DMS 273 treated with DMSO at 0.1 percent for 48 hours (cell line): ENCODE data around the gene ASIC4.

ENCODE experiments used
- DNase-seq: peaks from one replicate; lab custom pipeline; 2025; lab: John Stamatoyannopoulos, UW

ASIC4 gene, protein sequence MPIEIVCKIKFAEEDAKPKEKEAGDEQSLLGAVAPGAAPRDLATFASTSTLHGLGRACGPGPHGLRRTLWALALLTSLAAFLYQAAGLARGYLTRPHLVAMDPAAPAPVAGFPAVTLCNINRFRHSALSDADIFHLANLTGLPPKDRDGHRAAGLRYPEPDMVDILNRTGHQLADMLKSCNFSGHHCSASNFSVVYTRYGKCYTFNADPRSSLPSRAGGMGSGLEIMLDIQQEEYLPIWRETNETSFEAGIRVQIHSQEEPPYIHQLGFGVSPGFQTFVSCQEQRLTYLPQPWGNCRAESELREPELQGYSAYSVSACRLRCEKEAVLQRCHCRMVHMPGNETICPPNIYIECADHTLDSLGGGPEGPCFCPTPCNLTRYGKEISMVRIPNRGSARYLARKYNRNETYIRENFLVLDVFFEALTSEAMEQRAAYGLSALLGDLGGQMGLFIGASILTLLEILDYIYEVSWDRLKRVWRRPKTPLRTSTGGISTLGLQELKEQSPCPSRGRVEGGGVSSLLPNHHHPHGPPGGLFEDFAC

DNA sequence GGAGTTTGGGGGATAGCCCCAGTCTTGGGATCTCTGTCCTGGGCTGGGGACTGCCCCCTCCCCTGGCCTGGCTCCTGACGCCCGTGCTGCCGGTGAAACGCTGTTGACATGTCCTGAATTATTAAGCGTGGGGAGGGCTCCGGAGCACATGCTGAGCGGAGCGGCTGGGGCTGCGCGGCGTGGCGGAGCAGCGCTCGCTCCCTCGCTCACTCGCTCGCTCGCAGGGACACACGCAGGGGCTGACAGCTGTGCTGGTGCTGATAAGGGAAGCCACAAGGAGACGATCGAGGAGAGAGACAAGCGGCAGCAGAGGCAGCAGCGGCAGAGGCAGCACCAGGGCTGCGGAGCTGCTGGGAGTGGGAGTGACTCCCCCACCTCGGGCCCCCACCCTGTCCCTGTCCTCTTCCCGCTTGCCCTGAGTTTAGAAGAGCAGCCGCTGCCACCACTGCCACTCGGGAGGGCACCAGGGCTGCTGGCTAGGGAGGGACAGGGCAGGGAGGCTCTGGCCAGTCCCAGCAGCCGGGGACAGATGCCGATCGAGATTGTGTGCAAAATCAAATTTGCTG is at the start of gene ASIC4:
ASIC4 (plus strand) TSS at position 287 of the 566 bp plus-strand sequence; CDS start at position 530, 243 bp downstream.
- DNase-seq: peak; percentile 56

DNA sequence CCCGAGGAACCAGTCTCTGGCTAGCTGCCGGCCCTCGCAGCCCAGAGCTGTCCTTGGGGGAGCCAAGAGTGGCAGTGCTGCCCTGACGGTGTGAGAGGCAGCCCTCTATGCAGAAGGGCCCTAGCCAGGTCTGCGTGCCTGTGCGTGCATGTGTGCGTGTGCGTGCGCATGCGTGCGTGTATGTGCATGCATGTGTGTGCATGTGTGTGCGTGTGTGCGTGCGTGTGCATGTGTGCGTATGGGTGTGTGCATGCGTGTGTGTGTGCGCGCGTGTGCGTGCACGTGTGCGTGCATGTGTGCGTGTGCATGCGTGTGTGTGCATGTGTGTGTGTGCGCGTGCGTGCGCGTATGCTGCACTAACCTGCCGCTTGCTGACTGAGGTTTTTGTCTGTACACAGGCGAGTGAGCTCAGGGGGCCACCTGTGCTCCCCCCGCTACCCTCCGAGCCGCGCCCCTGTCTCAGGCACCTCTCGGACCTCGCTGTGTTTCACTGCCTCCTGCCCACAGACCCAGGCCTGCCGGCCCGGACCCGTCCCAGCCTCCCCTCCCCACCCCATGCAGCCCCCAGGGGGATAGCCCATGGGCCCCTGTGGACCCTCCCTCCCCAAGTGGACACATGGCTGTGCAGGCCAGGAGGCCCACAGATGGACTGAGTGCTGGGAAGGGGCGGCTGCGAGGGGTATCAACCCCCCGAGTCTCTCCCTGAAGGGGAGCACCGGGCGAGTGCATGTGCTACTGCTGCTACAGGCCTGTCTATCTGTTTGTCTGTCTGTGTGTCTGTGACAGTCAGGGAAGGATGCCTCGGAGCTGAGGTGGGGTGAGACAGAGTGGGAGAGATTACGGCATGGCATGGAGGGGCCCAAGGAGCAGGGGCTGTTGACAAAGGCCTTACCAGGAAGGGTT is 48.4 kb upstream of the ASIC4 start:
- no peak for DNase-seq

DNA sequence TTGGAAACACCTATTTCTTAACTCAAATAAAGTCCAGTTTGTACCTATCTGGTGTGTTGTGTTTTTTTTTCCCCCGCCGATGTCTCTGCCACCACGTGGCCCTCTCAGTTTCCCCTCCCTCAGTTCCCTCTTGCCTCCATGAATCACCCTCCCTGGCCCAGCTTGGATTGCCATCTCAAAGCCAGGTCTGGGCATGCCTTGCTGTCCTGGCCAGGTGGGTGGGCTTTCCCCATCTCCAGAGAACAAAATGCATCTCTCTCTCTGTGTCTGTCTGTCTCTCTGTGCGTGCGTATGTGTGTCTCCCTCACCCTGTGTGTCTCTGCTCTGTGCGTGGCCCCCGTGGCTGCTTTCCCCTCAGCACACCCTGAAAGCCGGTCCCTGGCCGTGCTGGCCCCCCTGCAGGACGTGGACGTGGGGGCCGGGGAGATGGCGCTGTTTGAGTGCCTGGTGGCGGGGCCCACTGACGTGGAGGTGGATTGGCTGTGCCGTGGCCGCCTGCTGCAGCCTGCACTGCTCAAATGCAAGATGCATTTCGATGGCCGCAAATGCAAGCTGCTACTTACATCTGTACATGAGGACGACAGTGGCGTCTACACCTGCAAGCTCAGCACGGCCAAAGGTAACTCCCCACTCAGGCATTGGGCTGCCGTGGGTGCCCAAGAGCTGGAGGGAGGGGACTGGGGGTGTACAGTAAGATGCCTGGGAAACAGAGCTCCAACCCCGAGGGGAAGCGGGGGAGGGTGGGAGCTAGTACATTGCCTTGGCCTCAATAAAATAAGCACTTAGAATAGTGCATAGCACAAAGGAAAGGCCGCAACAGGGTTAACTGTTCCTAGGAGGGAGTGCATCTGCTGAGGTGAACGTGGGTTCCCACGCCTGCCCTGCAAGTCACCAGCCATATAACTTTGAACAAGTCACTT is 47.2 kb upstream of the ASIC4 start:
- no peak for DNase-seq

DNA sequence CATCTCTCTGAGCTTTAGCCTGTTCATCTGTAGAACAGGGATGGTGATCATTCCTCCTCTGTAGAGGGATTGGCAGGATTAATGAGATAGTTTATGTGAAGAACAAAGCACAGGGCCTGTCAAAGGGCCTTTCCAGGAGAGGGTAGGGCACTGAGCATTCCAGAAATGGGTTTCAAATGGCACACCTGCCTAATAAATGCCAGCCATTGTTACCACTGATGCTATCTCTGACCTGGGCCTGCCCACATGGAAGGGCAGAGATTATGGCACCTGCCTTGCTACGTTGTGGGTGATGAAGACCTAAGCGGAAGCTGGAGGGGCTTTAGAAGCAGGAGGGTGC is 46.6 kb upstream of the ASIC4 start:
- no peak for DNase-seq

DNA sequence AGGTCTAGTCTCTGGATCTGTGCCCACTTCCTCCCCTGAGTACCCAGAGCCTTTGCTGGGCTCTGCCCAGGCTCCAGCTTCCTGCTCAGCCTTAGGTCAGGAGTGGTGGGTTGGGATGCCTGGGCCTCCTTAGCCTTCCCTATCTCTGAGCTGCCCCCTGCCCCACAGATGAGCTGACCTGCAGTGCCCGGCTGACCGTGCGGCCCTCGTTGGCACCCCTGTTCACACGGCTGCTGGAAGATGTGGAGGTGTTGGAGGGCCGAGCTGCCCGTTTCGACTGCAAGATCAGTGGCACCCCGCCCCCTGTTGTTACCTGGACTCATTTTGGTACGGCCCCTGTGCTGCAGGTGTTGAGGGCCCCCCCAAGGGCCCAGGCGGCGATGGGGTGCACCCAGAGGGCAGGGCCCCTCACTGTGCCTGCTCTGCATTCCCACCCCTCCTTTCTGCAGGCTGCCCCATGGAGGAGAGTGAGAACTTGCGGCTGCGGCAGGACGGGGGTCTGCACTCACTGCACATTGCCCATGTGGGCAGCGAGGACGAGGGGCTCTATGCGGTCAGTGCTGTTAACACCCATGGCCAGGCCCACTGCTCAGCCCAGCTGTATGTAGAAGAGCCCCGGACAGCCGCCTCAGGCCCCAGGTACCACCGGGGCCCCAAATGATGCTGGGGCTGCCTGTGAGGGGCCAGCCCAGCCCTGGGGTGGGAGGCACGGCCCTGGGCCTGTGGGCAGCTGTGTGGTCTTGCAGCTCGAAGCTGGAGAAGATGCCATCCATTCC is 45.7 kb upstream of the ASIC4 start:
- no peak for DNase-seq

DNA sequence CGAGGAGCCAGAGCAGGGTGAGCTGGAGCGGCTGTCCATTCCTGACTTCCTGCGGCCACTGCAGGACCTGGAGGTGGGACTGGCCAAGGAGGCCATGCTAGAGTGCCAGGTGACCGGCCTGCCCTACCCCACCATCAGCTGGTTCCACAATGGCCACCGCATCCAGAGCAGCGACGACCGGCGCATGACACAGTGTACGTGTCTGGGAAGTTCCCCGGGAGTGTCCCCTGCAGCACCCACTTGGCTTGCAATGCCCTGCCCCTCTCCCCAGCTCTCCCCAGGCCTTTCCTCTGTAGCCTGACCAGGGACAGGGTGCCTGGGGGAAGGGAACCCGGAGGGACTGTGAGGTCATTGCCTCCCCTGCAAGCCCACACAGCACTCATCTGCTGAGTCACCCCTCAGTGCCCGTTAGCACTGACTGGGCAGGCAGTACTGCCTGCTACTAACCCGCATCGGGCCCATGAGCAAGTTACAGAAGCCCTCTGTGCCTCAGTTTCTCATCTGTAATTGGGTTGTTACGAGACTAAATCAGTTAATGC is 45.0 kb upstream of the ASIC4 start:
- DNase-seq: no peak

DNA sequence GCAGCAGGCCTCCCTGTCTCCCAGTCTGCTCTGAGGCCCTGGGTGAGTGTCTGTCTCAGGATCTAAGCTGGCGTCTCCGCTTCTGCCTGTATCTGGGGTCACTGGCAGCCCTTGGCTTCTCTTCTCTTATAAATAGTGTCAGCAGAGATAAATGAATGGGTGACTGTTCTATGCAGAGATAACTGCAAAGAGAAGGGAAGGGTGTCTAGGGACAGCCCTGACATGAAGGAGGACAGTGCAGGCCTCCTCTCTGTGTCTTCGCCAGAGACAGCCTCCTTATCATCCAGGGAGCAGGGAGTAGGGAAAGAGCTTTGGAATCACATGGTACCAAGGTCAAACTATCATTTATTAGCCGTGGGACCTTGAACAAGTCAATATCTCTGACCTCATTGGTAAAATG is 43.9 kb upstream of the ASIC4 start:
- DNase-seq: no peak

DNA sequence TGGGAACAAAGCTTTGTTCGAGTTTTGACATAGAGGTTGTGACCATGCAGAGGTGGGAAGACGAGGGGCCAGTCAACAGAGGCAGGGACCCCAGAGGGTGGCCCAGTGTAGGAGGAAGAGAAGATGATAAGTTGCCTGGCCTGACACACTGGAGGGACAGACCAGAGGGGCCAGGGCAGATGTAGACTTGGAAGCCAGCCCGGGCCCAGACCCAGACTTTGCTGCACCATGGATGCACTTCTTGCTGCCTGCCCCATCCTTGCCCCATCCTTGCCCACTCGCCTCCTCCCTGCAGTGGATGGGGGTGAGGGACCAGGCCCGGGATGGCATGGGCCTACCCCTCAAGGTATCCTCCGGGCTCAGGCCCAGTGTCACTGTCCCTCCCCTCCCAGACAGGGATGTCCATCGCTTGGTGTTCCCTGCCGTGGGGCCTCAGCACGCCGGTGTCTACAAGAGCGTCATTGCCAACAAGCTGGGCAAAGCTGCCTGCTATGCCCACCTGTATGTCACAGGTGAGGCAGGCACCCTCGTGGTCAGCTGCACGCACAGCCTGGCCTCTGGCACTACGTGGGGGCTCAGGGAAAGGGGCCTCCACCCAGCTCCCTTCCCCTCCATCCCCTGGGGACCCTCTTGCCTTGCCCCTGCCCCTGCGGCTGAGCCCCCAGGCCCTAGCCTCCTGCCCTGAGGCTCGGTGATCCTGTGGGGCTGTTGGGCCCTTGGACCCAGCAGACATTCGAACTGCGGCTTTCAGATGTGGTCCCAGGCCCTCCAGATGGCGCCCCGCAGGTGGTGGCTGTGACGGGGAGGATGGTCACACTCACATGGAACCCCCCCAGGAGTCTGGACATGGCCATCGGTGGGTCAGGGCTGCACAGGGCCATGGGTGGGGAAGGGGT is 42.6 kb upstream of the ASIC4 start:
- no peak for DNase-seq

DNA sequence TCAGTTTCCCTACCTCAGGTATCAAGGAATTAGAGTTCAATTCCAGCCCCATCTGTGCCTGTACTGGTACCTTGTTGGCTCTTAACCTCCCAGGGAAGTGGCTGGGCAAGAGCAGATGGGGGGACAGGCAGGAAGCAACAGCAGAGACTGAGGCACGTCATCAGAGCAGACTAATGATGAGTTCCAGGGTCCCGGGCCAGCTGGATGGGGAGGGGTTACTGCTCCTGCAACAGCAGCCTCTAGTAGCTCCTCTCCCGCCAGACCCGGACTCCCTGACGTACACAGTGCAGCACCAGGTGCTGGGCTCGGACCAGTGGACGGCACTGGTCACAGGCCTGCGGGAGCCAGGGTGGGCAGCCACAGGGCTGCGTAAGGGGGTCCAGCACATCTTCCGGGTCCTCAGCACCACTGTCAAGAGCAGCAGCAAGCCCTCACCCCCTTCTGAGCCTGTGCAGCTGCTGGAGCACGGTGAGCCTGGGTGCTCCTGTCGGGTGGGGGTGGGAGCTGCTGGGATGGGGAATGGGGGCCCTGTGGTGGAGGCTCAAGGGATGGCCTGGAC is 41.6 kb upstream of the ASIC4 start:
- no peak for DNase-seq

DNA sequence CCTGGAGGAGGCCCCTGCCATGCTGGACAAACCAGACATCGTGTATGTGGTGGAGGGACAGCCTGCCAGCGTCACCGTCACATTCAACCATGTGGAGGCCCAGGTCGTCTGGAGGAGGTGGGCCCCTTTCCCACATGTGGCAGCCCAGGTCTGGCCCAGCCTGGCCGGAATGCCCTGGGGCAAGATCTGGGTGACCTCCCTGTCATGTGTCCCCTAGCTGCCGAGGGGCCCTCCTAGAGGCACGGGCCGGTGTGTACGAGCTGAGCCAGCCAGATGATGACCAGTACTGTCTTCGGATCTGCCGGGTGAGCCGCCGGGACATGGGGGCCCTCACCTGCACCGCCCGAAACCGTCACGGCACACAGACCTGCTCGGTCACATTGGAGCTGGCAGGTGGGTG is 40.8 kb upstream of the ASIC4 start:
- no peak for DNase-seq

DNA sequence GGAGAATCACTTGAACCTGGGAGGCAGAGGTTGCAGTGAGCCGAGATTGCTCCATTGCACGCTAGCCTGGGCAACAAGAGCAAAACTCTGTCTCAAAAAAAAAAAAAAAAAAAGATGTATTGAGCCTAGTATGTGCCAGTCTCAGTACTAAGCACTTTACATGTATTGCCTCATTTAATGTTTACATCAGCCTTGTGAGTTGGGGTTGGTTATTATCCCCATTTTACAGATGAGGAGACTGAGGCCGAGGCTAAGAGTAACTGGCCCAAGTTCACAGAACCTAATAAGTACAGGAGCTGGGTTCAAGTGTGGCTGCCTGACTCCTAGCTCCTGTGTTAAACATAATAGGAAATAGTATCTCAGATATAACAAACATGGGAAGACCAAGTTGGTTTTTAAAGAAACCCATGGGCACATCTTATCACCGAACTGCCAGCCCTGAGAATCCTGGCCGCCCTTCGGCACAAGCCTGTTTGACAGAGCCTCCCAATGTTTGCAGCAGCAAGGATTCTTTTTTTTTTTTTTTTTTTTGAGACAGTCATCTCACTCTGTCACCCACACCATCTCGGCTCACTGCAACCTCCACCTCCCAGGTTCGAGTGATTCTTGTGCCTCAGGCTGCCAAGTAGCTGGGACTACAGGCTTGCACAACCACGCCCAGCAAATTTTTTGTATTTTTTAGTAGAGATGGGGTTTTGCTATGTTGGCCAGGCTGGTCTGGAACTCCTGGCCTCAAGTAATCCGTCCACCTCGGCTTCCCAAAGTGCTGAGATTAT is 39.8 kb upstream of the ASIC4 start:
- no peak for DNase-seq

DNA sequence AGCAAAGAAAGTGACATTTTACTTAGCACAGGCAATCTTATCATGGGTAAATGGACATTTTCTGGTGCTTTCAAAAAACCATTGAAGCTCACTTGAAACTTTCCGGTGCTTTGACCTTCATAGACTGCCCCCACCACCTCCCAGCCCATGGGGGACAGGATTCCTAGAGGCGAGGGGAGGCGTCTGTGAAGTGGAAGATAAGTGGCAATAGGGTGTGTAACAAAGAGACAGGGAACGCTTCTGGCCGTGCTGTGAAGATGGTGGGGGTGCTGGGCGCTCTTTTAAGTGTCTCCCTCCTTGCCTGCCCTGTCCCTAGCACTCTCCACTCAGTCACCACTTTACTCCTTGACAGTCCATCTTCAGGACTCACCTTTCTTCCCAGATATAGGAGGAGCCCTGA is 39.0 kb upstream of the ASIC4 start:
- DNase-seq: no peak

DNA sequence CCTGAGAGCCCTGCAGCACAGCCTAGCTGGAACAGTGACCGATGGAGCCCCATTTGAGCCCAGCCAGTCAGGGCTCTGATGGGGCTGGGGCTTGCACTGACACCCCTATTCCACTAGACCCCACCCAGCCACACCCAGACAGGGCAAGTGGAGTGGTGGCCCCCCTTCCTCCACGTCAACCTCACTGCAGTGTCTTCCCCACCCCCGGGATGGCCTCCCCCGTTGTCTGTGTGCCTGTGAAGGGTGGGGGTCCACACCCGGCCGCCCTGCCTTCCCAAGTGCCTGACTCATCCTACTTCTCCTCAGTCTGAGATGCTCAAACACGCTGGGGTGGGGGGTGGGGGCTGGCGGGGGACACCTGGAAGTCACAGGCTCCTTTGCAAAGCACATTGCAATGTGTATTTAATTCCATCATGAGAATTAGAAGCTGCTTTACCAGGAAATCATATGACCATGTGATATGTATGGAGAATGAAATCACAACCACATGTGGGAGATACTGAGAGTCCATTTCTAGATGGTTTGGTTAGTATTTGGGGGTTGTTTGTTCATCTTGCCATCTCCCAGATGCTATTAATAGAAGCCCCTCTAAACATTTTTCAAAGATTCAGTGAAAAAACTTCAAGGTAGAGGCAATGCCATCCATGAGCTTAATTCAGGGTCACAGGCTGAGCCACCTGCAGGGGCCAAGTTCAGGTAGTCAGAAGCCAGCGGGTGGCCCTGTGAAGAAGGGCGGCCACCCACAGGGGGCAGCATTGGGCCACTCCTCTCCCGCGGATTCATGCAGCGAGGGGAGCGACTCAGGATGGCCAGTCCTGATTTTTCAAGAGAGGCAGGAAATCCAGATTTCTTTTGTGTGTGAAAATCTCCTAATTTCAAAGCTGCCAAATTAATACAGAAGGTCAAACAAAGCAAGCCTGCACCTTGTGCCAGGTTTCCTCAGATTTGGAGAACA is 38.3 kb upstream of the ASIC4 start:
- peak; percentile 6 for DNase-seq

DNA sequence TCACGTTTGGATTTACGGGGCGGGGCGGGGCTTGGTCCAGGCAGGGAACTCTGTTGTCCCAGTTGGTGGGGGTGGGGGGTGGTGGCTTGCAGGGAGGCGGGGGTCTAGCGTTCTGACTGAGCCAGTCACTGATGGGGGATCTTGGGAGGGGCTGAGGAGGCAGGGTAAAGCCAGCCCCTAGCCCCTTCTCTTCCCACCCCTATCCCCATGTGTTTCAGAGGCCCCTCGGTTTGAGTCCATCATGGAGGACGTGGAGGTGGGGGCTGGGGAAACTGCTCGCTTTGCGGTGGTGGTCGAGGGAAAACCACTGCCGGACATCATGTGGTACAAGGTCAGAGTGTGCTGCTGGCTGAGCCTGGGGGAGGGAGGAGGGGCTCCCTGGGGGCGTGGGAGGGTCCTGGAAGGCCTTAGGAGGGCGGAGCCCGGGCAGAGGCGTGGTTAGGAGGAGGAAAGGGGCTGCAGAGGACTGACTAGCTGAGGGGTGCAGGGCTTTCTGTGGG is 37.6 kb upstream of the ASIC4 start:
- DNase-seq: no peak

DNA sequence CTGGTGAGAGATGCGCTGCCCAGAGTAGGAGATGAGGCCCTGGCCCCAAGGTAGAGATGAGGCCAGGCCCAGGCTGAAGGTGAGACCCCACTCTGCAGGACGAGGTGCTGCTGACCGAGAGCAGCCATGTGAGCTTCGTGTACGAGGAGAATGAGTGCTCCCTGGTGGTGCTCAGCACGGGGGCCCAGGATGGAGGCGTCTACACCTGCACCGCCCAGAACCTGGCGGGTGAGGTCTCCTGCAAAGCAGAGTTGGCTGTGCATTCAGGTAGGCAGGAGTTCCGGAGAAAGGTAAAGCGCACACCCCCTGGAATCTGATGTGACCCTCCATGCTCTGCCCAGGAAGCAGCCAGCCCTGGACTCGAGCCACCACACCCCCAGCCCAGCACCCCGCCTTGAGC is 37.1 kb upstream of the ASIC4 start:
- no peak for DNase-seq

DNA sequence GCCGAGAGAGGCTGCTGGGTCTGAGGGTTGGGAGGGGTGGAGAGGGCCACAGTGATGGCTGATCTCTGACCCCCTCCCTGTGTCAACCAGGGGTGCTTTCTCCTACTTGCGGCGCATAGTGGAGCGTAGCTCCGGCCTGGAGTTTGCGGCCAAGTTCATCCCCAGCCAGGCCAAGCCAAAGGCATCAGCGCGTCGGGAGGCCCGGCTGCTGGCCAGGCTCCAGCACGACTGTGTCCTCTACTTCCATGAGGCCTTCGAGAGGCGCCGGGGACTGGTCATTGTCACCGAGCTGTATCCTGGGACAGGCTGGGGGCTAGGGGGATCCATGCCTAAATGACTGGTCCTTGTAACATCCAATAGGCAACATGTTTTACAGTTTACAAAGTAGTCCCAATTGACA is 36.5 kb upstream of the ASIC4 start:
- no peak for DNase-seq

DNA sequence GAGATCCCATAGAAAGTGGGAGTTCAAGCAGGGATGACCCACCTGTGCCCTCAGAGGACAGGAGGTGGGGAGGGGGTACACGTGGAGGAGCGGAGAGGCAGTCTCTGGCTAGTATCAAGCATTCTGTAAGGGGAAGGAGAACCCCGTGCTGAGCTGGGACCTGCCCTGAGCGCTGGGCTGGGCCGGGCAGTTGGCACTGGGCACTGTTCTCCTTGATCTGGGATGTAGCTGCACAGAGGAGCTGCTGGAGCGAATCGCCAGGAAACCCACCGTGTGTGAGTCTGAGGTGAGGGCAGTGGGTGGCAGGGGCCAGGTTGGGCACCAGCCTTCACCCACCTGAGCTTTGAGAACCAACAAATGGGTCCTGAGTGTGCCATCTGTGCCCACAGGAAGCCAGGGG is 35.4 kb upstream of the ASIC4 start:
- no peak for DNase-seq
